Lung microvascular endothelial cell (primary cell): ENCODE data around the gene CCDC183. TPM values are rescaled to one million over a fixed set of nuclear protein-coding genes. Genes with fewer than 3 reads are reported as not detected.
"Not testable (repeated sequence)": the region's sequence is repeated elsewhere in the genome, so short reads cannot be mapped to it uniquely, and the experiment has no call there.

Source experiments
- DNase-seq, 2 donors: peaks; one replicate each; pipeline versions ENCODE4 v3.0.0 to v3.0.0-alpha.2; 2010; ENCODE audit warnings: low read depth in 2 of 2
- total RNA-seq: library from RNA; depleted of rRNA; stranded (reverse); fragments of >200 nt; gene quantifications from 2 replicates; pipeline ENCODE4 v1.2.1, GENCODE V29; 2014

CCDC183 gene
- 0.22 and 1.4 TPM in 2 replicates for total RNA-seq

GRCh38 chr9:136796238-136796774, at the start of gene CCDC183:
Gene CCDC183, plus strand, starts transcription at chr9:136796338. Its CDS starts 60 bp downstream, at chr9:136796398.
- DNase-seq, result no peak

- no peak for DNase-seq
Measured at GRCh38 chr9:136746621-136747020, 49.5 kb upstream of the CCDC183 start.

- no peak for DNase-seq
Measured at GRCh38 chr9:136747161-136748060, 48.7 kb upstream of the CCDC183 start.

- no peak for DNase-seq
Measured at GRCh38 chr9:136748201-136748600, 47.9 kb upstream of the CCDC183 start, which contains the start of gene LCN6. Gene LCN6, minus strand, starts transcription at chr9:136748525. Its CDS starts 42 bp downstream, at chr9:136748483.

DNA sequence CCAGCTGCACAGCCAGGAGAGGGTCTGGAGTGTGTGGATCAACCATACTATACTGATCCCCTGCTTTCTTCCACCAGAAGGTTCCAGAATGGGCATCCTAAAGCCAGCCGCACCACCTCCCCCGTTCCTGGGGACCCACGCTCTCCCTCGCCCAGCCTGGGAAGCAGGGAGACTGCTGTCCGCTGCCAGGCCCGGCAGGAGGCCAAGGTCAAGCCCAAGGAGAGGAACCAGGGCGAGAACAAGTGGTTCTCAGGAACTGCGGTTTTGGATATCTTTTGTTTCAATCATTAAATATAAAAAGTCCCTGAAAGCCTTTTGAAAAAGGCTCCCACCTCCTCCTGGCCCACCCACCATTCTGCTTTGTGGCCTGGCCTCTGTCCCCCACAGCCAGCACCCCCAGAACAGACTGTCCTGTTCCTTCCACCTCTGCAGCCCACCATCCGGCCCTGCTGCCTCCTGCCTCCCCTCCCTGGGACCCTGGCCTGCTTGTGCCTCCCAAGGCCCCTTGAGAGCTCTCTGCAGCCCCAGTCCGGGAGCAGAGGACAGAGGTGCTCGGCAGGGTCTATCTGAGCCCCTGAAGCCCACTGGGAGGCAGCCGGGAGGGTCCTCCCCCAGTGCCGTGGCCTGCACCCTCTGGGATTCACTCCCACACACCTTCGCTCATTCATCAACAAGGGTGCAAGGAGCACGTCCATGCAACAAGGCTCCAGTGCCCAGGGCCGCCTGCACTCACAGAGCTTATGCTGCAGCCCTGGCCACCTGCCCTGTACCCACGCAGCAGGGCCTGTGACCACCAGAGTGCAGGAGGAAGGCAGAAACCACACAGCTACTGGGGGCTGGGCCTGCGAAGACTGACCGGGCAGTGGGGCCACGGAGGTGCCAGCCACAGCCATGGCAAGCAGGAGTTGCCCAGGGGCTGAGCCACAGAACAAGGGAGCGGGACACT, 47.2 kb upstream of the CCDC183 start:
- no peak for DNase-seq

DNA sequence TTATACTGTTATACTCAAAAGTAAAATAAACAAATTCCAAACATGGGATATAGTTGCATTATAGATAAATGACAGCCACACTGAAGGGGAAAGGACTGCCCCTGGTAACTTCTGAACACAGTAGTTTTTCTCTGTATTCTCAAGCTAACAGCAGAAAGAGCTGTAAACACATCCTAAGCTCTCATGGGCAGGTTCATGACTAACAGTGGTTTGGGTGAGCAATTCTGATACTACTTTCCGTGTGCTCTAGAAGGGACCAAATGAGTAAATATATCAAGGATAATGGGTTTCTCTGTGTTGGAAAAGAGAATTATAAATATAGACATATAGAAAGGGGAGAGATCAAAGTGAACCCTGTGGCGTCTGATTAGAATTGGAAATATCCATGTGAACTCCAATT, 45.6 kb upstream of the CCDC183 start:
- no peak for DNase-seq

GRCh38 chr9:136751244-136751643, 44.9 kb upstream of the CCDC183 start:
- DNase-seq, result no peak

DNA sequence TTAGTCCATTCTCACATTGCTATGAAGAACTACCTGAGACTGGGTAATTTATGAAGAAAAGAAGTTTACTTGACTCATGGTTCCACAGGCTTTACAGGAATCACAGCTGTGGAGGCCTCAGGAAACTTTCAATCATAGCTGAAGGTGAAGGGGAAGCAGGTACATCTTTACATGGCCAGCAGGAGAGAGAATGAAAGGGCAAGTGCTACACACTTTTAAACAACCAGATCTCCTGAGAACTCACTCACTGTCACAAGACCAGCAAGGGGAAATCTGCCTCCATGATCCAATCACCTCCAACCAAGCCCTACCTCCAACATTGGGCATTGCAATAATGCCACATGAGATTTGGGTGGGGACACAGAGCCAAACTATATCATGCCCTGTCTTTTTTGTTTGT, 44.3 kb upstream of the CCDC183 start:
- DNase-seq, result no peak

DNA sequence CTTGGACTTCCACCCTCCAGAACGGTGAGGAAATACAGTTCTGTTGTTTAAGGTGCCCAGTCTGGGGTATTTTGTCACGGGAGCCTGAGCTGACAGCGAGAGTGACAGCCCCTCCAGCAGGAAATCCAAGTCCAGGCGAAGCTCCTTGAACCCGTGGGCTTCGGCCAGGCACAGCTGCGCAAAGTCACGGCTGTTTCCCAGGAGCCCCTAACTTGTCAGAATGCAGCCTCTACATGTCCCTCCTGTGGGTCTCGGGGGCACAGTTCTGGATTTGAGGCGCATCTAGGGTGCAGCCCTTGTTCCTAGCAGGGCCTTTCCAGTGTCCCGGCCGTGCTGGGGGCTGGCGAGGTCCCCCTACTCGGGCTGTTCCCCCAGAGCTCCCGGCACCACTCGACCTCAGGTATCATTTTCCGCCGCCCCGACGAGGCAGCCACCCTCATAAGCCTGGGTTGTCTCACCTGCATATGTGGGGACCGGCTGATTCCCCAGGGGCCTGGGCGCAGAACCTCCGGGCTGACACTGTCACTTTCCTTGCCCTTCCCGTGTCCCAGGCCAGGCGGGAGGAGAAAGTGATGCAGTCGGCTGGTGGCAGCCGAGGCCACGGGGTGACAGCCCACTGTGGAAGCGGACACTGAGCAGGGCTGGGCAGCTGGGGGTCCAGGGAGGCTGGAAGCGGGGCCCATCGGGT, 42.6 kb upstream of the CCDC183 start:
- no peak for DNase-seq

DNA sequence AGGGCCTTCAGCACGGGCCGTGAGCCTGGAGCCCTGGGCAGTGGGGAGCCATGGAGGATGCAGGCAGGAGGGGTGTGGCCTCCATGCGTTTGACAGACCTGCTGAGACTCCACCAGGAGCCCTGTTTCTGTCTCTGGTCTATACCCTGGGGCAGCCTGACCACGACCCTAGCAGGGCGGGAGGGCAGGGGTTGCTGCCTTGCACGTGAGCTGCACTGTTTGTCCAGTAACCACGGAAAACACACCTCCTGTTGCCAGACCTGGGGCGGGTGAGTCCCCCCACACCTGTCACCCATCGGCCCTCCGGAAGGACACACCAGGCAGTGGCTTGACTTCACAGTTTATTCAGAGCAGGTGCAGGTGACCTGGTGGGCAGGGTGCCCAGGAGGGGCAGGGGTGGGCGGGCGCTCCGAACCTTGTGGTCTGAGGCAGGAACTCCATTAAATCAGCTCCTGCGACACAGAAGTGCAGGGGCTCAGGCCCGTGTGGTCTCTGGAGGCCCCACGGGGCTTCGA, 42.0 kb upstream of the CCDC183 start:
- DNase-seq, result no peak

- DNase-seq, result no peak
Measured at GRCh38 chr9:136754626-136755301, 41.4 kb upstream of the CCDC183 start.

GRCh38 chr9:136755302-136756133, 40.6 kb upstream of the CCDC183 start:
- not testable (repeated sequence) for DNase-seq

- DNase-seq, result no peak
Measured at GRCh38 chr9:136756134-136756438, 40.1 kb upstream of the CCDC183 start.

- no peak for DNase-seq
Measured at GRCh38 chr9:136756836-136757235, 39.3 kb upstream of the CCDC183 start.

GRCh38 chr9:136757328-136757727, 38.8 kb upstream of the CCDC183 start:
- no peak for DNase-seq

DNA sequence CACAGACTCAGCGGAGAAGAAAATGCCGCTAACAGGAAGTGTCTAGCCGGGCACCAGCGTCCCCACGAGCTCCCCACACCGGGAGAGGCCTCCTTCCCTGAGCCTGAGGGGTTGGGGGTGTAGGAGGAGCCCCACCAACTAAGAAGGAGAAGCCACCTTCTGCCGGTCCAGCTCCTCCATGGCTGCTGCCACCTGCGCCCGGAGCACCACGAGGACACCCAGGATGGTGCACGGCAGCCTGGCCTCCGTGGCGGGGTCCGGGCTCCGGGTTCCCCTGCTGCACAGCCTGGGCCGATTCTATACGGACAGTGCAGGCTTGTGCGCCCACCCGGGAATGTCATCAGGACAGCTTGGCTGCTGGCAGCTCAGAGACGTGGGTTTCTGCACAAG, 38.4 kb upstream of the CCDC183 start:
- DNase-seq, result no peak

- DNase-seq, result no peak
Measured at GRCh38 chr9:136759001-136759400, 37.1 kb upstream of the CCDC183 start.

GRCh38 chr9:136759436-136760325, 36.5 kb upstream of the CCDC183 start:
- DNase-seq, result no peak

DNA sequence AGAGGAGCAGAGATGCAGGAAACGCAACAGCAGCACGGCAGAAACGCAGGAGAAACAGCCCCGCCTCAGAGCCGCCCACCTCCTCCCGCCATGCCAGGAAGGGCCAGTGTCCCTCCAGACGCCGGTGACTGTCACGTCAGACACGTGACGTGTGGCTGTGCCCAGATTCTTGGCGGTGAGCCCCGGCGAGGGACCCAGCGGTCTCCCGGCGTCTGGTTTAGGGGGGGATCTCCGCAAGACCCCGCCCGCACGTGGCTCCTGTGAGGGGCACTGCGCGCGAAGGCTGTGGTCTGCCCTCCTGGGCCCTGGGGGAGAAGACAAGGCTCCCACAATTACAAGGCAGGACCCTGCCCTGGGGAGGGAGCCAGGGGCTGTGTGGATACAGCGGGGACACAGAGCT, 35.7 kb upstream of the CCDC183 start:
- no peak for DNase-seq
